ENCODE results near the gene HSD17B3. TPM values are rescaled to one million over a fixed set of nuclear protein-coding genes. Genes with fewer than 3 reads are reported as not detected.

HSD17B3 gene
- total and polyA plus RNA-seq, 10 of the 15 experiments (the other 5 are each of a cell fraction or from before 2014, with no cell fraction given) = not detected

DNA sequence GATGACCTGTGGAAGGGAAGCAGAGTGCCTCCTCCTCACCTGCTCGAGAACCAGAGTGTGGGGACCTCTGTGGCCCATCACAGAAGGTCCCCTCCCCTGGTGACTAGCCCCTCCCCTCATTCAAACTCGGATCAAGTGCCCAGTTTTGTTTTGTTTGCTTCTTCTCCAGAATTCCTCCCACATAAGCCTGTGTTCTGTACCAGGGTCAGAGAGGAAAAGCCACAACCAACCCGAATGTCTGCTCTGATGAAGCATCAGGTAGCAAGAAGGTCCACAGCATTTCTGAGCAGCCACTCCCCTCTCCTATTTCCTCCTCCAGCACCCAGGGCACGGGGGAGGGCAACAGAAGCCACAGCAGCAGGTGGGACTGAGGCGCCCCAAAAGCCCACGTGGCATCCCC, 58.2 kb downstream of the HSD17B3 start:
- in situ Hi-C loops (cut with MboI) = no loop called here
- ChIA-PET POLR2A (no interaction called here), SMC1A (ENCODE audit: uncharacterized antibody, unreplicated experiment) (interaction anchor here (1.6 kb wide), 1 partner anchor 21 kb away, joined by 3 read pairs; no protein-coding TSS in a partner anchor), CTCF (interaction anchor here (1.4 kb wide), 1 partner anchor 13 kb away, joined by 3 read pairs; no protein-coding TSS in a partner anchor), RAD21 (ENCODE audit: unreplicated experiment) (no interaction called here)
- H4K20me1 ChIP-seq (ENCODE audit: control insufficient read depth, insufficient read depth) = peaks cover 2% of the 10 kb centered on the region; the same call in 1 of the 2 replicates
- no peaks in the 10 kb centered on the region for H3K79me2 ChIP-seq (ENCODE audit: control insufficient read depth, insufficient read depth, low read length)
- no peak overlapping the region for H3K27ac ChIP-seq (ENCODE audit: control insufficient read depth, insufficient read depth)
- no peak overlapping the region for H3K4me3 ChIP-seq
- no peaks in the 10 kb centered on the region for H3K36me3 ChIP-seq (ENCODE audit: control insufficient read depth in 2 of 2, insufficient read depth in 2 of 2, low read length in 1 of 2)
- FAIRE-seq = no peak
- H3K4me2 ChIP-seq (ENCODE audit: control insufficient read depth, insufficient read depth) = no peak overlapping the region
- H3K4me1 ChIP-seq (ENCODE audit: control insufficient read depth, insufficient read depth, low read length) = peaks cover 9% of the 10 kb centered on the region
- no peak for DNase-seq (ENCODE audit: low read depth, low spot score)
- no peak for ATAC-seq
- no TSS peak for BruUV-seq (replicated peaks)
- no peaks in the 10 kb centered on the region; the same call in 2 of the 3 replicates for H3K9me3 ChIP-seq (replicated peaks; ENCODE audit: control insufficient read depth, insufficient read depth, low read length)
- H2AFZ ChIP-seq (ENCODE audit: control insufficient read depth, low read depth, low read length) = no peak overlapping the region
- TF ChIP-seq, protein P1, sequence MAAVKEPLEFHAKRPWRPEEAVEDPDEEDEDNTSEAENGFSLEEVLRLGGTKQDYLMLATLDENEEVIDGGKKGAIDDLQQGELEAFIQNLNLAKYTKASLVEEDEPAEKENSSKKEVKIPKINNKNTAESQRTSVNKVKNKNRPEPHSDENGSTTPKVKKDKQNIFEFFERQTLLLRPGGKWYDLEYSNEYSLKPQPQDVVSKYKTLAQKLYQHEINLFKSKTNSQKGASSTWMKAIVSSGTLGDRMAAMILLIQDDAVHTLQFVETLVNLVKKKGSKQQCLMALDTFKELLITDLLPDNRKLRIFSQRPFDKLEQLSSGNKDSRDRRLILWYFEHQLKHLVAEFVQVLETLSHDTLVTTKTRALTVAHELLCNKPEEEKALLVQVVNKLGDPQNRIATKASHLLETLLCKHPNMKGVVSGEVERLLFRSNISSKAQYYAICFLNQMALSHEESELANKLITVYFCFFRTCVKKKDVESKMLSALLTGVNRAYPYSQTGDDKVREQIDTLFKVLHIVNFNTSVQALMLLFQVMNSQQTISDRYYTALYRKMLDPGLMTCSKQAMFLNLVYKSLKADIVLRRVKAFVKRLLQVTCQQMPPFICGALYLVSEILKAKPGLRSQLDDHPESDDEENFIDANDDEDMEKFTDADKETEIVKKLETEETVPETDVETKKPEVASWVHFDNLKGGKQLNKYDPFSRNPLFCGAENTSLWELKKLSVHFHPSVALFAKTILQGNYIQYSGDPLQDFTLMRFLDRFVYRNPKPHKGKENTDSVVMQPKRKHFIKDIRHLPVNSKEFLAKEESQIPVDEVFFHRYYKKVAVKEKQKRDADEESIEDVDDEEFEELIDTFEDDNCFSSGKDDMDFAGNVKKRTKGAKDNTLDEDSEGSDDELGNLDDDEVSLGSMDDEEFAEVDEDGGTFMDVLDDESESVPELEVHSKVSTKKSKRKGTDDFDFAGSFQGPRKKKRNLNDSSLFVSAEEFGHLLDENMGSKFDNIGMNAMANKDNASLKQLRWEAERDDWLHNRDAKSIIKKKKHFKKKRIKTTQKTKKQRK (IDR thresholded peaks at IDR 0.05; ENCODE audit: low read depth, low read length) = no peak
- TF ChIP-seq BHLHE40 (IDR thresholded peaks at IDR 0.05; ENCODE audit: borderline replicate concordance in 1 of 2, low read depth in 2 of 2, low read length in 1 of 2) (no peak), SRF (IDR thresholded peaks at IDR 0.05; ENCODE audit: low read depth in 2 of 2, low read length in 2 of 2) (no peak), ZNF207 (IDR thresholded peaks at IDR 0.05; ENCODE audit: borderline replicate concordance) (no peak), SMAD1 (IDR thresholded peaks at IDR 0.05; ENCODE audit: low read depth, partially characterized antibody) (no peak), CREM (IDR thresholded peaks at IDR 0.05; ENCODE audit: low read depth) (no peak), MXI1 (IDR thresholded peaks at IDR 0.05; ENCODE audit: low read depth, low read length) (no peak), LARP7 (IDR thresholded peaks at IDR 0.05) (no peak), EZH2 (IDR thresholded peaks at IDR 0.05; ENCODE audit: borderline replicate concordance, control insufficient read depth, low read depth, low read length) (no peak), CEBPB (IDR thresholded peaks at IDR 0.05; ENCODE audit: borderline replicate concordance in 1 of 2, low read depth in 2 of 2, low read length in 2 of 2) (no peak), ZZZ3 (IDR thresholded peaks at IDR 0.05; ENCODE audit: control insufficient read depth, insufficient read length, low read depth) (no peak), SIX5 (IDR thresholded peaks at IDR 0.05; ENCODE audit: low read depth, low read length, severe bottlenecking) (no peak), TCF7 (IDR thresholded peaks at IDR 0.05; ENCODE audit: borderline replicate concordance) (no peak), RUNX3 (IDR thresholded peaks at IDR 0.05; ENCODE audit: low read length) (no peak), NRF1 (conservative IDR thresholded peaks at IDR 0.05; ENCODE audit: low read depth, low read length) (no peak), KDM1A (IDR thresholded peaks at IDR 0.05; ENCODE audit: borderline replicate concordance) (no peak), CHD2 (IDR thresholded peaks at IDR 0.05; ENCODE audit: borderline replicate concordance, low read depth, low read length) (no peak)
- TF ChIP-seq, protein P2, sequence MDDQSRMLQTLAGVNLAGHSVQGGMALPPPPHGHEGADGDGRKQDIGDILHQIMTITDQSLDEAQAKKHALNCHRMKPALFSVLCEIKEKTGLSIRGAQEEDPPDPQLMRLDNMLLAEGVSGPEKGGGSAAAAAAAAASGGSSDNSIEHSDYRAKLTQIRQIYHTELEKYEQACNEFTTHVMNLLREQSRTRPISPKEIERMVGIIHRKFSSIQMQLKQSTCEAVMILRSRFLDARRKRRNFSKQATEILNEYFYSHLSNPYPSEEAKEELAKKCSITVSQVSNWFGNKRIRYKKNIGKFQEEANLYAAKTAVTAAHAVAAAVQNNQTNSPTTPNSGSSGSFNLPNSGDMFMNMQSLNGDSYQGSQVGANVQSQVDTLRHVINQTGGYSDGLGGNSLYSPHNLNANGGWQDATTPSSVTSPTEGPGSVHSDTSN (IDR thresholded peaks at IDR 0.05; ENCODE audit: insufficient replicate concordance, low read depth, low read length) = no peak
- TF ChIP-seq, protein P3, sequence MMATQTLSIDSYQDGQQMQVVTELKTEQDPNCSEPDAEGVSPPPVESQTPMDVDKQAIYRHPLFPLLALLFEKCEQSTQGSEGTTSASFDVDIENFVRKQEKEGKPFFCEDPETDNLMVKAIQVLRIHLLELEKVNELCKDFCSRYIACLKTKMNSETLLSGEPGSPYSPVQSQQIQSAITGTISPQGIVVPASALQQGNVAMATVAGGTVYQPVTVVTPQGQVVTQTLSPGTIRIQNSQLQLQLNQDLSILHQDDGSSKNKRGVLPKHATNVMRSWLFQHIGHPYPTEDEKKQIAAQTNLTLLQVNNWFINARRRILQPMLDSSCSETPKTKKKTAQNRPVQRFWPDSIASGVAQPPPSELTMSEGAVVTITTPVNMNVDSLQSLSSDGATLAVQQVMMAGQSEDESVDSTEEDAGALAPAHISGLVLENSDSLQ (IDR thresholded peaks at IDR 0.05) = no peak
- H3K27me3 ChIP-seq (replicated peaks in 1 of 2; ENCODE audit: control insufficient read depth in 2 of 2, insufficient read depth in 2 of 2, low read length in 1 of 2) = no peaks in the 10 kb centered on the region; a peak in 1 of 4 replicates
- H3K9ac ChIP-seq (ENCODE audit: control insufficient read depth, insufficient read depth, low read length) = no peak overlapping the region
- 20% methylated on average over 6 of the region's 6 CpGs for WGBS (ENCODE audit: insufficient coverage, insufficient replicate concordance, low lambda C conversion rate, missing lambda C conversion rate)
- intact Hi-C loops (cut with micrococcal nuclease; ENCODE audit: unreplicated experiment) = no loop called here
